ENCODE measurements around the gene SMYD3.

SMYD3 gene

DNA sequence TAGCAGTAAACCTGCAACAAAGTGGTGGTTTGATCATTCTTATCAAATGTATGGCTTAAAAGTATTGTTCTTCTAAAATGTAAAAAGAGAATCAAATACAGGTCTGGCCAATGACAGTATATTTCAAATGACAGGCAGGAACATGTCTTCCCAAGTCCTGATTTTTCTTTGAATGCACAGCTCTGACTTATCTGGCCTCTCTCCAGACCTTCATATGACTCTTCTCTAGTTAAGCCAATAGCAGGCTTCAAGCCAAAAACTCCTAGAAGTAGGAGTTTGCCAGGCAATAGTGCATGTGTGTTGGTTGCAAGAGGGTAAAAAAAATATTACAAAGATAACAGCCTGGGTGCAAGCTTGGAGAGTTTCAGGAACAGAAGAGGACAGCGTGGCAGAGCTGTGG is 345.5 kb downstream of the SMYD3 start:
- no peak for DNase-seq

DNA sequence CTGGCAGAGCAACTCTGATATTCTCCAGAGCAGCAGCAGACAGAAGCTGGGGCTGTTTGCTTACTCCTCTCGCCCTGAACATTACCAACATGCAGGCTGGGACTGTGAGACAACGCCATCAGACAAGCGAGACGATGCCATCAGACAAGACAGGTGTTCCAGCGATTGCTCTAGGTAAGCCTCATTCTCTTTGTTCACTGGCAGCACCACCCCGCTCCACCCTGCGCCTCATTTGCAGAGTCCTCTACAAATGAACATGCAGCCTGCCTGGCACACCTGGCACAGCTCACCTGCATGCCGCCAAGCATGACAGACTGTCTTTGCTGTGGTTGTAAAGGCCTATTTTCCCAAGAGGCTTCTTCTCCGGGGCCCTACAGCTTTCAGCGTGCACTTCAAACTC is 346.2 kb downstream of the SMYD3 start:
- peak; percentile 5 for DNase-seq

DNA sequence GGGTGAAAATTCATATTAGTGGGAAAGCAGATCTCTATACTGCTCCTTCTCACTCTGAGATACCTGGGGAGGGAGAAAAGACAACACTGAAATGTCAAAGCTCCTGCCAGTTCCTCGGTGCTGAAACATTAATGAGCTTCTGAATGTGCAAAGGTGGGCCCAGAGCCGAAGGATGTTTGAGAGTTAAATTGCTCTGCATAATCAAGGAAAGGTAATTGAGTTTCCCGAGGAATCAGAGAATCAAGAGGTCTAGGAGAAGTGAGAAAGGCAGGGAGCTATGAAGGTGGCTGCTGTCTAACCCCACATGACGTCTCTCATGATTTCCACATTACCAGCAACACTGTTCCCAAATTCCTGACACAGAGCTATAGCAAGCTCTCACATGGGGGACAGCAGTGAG is 346.7 kb downstream of the SMYD3 start:
- no peak for DNase-seq

DNA sequence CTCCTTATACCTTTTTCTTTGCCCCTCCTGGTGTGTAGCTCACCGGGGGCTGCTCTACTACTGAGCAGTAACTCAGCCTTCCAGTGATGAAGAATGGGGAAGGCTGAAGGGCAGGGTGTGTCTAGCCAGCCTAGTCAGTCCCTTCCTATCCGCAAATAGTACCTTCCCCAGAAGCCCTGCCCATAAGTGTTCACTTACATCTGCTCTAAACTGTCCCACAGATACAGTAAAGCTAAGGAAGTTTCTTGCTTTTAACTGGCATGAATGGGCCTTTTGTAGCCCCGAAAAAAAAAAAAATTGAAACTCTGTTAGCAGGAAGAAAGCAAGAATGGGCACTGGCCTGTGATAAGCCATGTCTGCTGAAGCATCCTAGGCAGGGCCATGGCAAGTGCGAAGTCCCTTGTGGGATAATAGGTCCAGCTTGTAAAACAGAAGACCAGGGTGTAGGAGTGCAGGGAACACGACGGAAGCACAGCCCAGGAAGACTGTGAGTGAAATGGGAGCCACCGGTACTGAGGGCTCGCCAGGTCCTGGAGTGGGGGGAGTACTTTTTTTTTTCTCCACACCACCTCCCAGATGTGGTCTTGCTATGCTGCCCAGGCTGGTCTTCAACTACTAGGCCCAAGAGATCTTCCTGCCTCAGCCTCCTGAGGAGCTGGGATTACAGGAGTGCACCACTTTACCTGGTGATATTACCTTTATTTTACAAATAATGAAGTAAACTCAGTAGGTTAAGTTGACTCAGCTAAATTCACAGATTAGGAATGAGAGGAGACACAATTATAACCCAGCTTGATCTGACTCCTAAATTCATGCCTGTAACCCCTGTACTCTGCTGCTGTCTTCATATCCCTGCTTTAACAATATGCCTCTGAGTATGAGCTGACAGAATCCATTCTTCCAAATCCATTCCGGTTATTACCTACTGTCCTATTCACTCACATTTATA is 347.5 kb downstream of the SMYD3 start:
- DNase-seq, result no peak

DNA sequence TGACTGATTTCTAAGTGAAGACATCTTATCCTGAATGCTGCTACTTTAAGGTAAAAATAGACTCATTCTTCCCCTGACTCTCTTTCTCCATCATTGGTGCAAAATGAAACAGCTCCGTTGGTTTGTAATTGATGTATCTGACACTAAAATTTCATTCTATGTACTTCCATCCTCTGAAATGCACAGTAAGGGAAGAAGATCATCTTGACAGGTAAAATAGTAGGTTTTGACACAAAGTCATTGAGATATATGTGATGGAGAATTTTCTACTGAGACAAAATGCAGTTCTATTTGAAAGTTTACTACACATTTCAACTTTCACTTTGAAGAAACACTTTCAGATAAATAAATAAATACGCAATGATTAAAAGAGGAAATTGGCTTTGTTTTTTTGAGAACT is 348.9 kb downstream of the SMYD3 start:
- no peak for DNase-seq

DNA sequence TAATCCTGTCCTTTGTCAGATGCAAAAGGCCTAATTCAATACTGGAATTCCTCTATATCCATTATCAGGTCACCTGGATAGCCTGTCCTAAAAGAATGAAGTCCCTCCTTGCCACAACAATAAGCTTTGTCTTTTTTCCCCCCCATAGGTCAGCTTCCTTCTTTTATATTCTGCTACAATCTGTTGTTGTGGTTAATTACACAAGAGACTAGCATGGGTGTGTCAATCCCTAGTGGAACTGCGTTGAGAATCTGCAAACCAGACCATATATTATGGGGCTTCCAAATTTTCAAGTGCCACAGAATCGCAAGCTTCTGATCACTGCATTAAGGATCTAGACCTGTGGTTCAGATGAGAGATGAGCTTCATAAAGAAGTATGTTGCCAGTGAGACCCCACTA is 349.6 kb downstream of the SMYD3 start:
- DNase-seq, result no peak

DNA sequence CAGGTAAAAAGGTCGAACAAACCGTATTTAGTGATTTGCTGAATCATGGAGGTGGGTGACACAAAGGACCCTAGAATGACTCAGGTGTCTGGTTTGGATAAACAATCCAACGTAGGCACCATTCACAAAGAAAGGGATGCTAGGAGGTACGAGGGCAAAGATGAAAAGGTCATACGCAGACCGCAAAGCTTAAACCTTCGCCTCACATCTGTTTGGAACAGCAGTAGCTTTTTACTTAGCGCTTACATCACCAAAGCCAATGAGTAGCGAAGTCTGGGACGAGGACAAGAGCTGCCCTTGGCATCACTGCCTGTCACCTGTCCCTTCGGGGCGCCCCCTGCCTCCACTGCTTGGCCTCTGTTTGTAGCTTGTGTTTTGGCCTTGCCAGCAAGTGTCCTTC is 350.2 kb downstream of the SMYD3 start:
- DNase-seq, result no peak

DNA sequence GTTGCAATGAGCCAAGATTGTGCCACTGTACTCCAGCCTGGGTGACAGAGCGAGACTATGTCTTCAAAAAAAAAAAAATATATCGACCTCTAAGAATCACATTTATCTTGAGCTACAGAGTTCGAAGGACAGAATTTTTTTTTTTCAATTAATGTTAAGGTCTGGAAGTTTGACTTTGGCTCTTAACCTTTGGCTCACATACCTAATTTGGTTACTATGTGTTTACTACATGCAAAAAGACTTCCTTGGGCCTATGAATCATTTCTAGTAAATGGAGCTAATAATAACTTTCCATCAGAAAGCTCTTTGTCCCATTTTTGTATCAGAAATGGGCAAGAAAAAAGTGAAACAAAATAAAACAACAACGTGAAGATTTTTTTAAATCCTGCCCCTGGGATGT is 351.2 kb downstream of the SMYD3 start:
- DNase-seq, result no peak

DNA sequence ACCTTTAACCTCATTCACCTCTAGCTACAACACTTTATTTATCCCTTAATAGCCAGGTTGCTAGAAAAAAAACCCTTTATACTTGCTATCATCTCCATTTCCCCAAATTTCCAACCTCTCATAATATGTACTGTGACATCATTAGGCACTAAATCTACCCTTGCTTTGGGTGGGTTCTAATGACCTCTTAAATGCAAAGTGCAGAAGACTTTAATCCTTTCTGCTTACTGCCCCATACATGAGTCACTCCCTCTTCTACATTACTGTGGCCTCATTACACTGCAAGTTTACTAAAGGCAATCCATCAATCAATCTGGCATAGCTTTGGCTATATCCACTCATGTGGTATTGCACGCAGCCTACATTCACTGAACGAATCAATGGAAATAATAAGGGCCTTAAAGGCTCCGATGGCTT is 353.3 kb downstream of the SMYD3 start:
- DNase-seq, result no peak

DNA sequence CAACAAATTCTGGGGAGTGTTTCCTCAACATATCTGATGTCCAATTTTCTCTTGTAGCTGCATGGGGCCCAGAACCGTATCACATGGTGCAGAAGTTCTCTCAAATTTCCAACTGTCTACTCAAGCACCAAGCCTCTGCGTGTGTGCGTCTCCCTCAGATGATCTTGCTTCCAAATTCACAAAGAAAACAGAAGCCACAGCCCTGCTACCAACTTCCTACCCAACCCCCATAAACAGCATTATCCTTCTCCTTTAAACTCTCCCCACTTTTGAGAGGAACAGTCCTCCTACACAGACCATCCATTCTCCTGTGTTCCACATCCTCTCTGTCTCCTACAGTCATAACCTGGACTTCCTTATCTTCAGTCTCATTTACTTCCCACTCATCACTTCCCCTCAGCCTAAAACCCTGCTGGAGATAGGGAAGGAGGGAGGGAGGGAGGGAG is 354.1 kb downstream of the SMYD3 start:
- DNase-seq, result no peak

DNA sequence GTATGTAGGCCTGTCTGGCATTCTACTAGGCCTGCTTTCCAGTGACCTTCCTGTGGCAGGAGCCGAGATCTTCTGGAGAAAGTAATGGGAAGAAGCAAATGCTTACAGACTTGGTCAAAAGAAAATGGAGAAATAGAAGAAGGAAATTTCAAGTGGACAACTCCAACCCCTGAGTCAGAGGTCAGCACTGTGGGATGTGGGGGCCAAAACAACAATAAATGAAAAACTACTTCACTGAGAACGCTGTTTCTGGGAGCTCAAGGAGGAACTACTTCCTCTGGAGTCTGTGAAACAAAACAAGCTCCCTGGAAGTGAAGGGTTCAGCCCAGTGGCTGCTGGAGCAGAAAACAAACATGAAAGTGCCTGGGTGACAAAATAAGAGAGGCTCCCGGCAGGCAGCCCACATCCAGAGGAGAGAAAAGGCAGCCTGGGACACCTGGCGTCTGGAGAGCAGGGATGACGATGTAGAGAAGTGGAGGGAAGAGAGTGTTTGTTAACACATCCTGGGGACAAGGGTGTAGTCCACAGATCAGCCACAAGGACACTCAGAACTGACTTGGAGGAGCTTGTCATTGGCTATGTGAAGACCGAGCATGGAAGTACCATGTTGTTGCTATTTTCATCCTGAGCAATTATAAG is 355.2 kb downstream of the SMYD3 start:
- DNase-seq, result no peak

DNA sequence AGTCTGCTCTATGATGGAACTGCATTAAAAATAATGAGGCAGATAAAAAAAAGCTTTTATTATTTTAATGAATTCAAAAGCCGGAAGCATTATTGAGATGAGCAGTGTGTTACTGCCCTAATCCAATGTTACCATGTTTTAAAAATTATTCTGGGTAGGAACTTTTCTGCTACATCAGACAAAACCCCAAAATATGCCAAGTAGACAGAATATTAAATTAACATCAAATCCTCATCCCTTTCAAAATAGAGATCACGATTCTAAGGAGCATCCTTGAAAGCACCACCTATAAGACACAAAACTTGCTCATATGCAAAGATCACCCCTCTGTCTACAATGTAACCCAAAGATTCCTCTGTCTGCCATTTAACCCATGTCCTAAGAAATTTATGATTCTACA is 357.5 kb downstream of the SMYD3 start:
- no peak for DNase-seq

DNA sequence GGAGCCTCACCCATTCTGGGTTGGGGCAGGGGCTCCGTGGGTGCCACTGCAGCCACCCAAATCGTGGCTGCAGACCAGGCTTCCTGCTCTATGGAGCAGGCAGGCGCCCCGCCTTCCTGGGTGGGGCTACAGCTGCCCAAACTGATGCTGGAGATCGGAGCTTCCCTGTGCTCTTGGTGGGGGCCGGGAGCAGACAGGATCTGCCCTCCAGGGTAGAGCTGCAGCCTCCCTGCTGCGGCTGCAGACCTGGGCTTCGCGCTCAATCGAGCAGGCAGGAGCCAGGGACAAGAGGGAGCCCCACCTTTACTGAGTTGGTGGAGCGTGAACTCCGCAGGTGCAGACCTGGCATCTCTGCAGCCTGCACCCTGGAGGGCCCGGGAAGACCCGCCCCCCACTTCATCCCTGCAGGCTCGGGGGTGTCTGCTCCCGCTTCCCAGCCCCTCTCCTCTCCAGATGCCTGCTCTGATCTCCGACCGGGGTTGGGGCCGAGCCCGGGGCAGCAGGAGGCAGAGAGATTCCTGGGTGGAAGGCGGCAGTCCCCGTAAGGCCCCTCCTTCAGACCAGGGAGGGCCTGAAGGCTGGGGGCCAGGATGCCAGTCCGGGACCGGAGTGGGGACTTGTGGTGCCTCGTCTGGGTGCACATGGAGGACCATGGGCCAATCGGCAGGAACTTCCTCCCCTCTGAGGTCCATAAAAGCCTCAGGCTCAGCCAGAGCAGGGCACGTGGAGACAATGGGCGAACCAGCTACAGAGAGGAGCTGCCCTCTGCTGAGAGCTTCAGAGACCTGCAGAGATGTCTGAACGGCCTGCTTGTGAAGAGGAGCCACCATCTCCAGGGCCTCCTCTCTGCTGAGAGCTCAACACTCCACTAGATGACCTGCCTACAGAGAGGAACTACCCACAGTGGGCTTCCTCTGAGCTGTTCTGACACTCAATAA is 359.3 kb downstream of the SMYD3 start:
- no peak for DNase-seq

DNA sequence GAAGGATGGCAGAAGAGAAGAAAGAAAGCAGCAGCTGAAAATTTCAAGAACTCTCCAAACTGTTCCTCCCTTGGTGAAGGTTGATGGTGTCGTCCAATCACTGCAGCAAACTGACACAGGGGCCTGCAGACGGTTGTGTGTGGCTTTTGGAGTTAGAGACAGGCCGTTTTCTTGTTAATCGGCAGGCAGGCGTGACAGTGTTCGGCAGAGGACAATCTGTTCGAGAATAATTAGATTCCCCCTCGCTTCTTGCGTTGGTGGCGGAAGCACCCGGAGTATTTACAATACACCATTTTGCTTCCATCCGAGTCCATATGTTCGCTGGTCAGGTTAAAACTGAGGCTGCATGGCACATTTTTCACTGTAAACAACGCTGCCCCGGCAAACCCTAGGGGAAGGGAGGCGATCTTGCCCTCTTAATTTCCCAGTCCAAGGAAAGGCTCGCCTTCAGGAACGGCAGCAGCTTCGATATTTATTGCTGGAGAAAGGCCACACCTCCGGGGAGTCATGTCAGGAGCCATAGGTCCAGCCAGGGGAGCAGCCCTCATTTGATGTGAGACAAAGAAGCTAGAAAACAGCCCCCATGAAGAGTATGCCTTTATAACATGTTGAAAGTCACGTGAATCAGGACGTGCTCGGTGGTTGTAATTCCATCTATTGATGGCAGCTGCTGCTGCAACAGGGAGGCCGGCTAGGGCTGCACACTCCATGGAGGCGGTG is 360.1 kb downstream of the SMYD3 start:
- DNase-seq, result no peak

DNA sequence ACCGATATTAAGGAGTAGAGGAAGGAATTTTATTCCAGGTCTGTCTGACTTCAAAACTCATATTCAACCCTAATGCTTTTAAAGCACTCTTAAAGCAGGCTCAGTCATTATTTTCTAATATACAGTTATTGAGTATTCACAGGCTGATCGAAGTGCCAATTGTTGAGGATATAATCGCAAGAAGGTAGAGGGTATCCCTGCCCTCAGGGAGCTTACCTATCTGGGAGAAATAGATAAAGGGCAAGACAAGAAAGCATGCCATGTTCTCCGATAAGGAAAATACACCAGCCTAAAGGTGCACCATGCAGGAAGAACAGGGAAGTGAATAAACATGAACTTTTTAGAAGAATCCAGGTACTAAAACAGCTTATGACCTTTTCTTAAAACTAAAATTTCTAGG is 361.2 kb downstream of the SMYD3 start:
- no peak for DNase-seq

DNA sequence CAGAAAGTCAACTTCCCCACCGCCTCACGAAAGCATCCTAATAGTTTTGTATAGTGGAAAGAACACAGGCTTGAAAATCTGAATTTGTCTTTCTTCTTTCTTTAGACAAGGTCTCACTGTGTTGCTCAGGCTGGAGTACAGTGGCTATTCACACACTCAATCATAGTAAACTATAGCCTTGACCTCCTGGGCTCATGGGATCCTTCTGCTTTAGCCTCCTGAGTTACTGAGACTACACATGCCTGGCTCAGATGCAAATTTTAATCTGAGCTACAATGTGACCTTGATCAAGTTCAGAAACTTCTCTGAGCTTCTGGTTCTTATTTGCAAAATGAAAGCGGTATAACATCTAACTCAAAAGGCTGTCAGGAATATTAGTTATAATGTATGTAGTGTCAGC is 362.1 kb downstream of the SMYD3 start:
- no peak for DNase-seq

DNA sequence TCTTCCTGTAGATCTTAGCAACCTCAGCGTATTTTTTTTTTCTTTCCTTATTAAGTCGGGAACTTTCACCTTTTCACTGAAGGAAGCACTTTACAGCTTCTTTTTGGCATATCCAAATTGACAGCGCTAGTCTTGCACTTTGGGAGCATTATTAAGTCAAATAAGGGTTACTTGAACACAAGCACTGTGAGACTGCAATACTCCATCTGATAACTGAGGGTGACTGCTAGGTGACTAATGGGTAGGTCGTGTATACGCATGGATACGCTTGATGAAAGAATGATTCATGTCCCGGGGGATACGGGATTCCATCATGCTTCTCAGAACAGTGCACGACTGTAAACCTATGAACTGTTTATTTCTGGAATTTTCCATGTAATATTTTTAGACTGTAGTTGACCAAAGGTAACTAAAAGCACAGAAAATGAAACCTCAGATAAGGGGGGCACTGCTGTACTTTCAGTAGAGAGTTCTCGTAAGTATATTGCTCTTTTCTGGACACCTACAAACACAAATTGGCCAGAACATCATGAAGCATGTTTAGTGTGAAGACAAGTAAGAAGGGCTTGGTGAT is 364.7 kb downstream of the SMYD3 start:
- no peak for DNase-seq

DNA sequence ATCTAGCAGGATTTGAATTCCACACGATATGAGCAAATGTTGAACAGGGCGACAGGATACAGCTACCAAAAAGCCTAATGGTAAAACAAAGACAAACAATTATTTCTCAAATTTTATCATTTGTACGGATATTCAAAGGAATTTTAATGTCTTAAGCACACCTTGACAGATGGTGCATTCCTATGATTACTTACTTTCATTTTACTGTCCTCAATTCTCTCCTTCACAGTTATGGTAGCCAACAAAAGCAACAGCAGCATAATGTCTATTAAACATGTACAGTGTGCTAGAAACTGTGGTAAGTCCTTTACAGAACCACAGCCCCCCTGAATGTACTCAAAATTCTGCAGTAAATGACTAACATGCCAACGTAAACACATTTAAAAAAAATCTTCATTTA is 365.8 kb downstream of the SMYD3 start:
- no peak for DNase-seq

DNA sequence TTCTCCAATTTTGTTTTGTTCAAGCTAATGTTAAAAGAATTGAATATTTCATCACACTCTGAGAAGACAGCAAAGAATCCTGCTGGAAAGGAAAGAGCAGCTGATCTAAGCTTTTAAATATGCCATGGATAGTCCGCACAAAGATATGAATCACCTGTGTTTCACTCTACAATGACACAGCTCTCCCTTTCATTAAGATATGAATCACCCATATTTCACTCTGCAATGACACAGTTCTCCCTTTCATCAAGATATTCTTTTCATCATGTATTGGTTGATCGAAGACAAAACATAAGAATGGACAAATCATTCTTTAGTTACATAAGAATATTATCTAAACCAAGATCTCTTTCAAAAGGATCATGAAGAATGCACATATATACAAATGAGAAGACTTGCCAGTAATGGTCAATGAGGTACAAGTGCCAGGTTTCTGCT is 367.3 kb downstream of the SMYD3 start:
- DNase-seq, result no peak

DNA sequence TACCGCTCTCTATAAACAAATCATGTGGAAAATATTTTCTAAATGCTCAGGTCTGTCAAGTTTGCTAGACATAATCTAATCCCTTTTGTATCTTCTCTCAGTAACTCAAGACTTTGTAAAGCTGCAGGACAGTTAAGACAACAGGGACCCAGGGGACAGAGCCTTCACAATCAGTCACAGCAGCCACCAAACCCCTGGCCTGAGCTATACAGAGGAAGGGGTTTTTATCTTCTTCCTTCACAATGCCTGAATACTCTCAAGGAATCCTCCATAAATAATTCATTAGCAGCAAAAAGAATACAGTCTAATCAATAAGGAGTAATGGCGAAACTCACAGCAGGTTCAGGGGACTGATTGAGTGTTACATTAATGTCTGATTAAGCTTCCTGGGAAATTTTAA is 368.3 kb downstream of the SMYD3 start:
- DNase-seq, result no peak

DNA sequence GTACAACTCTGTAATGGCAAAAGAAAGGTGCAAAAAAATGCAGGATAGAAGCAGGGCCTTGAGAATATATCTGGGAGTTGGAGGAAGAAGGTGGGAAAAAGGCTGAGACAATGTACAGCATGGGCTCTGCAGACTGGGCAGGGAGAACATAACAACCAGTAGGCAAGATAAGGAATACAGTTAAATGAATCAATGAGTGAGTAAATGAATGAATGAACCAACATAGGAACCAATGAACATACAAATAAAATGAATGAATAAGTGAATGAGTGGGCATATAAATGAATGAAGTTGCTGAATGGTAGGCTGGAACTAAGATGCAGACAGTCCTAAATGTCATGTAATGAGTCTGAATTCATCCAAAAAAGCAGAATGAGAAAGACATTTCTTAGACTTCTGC is 370.6 kb downstream of the SMYD3 start:
- no peak for DNase-seq

DNA sequence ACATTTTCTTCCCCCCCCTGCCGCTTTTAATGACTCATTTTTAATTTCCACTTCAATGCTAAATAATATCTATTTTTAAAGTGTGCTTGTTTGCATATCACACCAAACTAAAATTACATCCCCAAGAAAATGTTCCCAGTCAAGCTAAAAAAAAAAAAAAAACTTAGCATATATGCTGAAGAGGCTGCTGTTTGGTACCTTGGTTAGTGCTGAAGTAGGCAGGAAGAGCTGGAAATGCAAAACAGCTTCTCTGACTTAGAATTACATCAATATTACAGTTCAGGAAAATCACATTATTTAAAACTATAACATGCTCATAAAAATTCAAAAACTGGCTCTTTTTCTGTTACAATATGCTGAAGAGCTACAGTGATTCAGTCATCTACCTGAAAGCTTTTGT is 372.3 kb downstream of the SMYD3 start:
- DNase-seq, result no peak

Data from activated CD4-positive, alpha-beta T cell treated with anti-CD3 and anti-CD28 coated beads, Interleukin-2, amount 50 U/mL, for 1 hour (primary cell).